ENCODE results near the gene ITGB3. TPM values are rescaled to one million over a fixed set of nuclear protein-coding genes. Genes with fewer than 3 reads are reported as not detected.
A peak's percentile ranks its signal among the peaks of the same experiment; 100 is the strongest.

The ITGB3 gene
- total and polyA plus RNA-seq, 9 of the 15 experiments (the other 6 are each of a cell fraction or from before 2014, with no cell fraction given), result 0.08 to 2.6 (median 0.62) TPM; not detected in 1

DNA sequence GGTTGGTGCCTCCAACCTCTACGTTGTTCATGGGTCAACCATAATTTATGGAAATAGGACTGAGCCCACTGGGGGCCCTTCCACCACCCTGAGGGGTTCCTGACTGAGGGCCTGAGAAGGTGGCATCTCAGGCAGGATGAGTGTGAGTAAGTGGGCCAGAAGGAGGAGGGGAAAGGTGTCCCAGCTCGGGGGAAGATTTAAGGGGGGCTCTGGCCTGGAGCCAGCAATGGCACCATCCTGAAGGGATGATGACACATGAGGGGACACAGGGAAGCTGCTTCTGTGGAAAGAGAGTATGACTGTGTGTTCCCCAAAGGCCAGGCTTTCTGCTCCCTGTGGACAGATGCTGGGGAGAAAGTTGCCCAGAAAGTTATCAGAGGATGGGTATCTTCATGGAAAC is 25.8 kb upstream of the ITGB3 start:
- no peaks in the 10 kb centered on the region for H3K27me3 ChIP-seq (ENCODE audit: control insufficient read depth in 2 of 2, insufficient read depth in 2 of 2, low read length in 2 of 2)
- TF ChIP-seq NFIC (IDR thresholded peaks at IDR 0.05), result peak; percentile 63
- TF ChIP-seq TEAD2 (tag; IDR thresholded peaks at IDR 0.05), result no peak
- H4K20me1 ChIP-seq (replicated peaks; ENCODE audit: control insufficient read depth, insufficient read depth, low read length), result no peaks in the 10 kb centered on the region
- in situ Hi-C loops (cut with MboI) (loop anchor here (10.0 kb wide), 1 partner anchor 387 kb away; no protein-coding TSS in a partner anchor), intact Hi-C loops (cut with micrococcal nuclease) (no loop called here)
- H3K4me3 ChIP-seq, result no peak overlapping the region
- peaks cover 10 to 29% of the 10 kb centered on the region in 2 experiments; a peak in 4 of 5 replicates for H3K4me1 ChIP-seq (replicated peaks in 1 of 2; ENCODE audit: control insufficient read depth in 2 of 2, insufficient read depth in 2 of 2, low read length in 2 of 2)
- DNase-seq (ENCODE audit: extremely low read depth in 1 of 4, low spot score in 3 of 4) (no peak), FAIRE-seq (no peak), ATAC-seq (no peak)
- peaks cover 17% of the 10 kb centered on the region for H3K36me3 ChIP-seq (ENCODE audit: control insufficient read depth, insufficient read depth, low read length)
- WGBS (ENCODE audit: insufficient coverage, low coverage, missing lambda C conversion rate), result 56% methylated on average over 2 of the region's 2 CpGs
- no peak overlapping the region for H3K9ac ChIP-seq (ENCODE audit: insufficient read depth in 1 of 2, low read depth in 2 of 2, low read length in 2 of 2)
- H3K4me2 ChIP-seq (ENCODE audit: insufficient read depth, low read length), result no peak overlapping the region
- ChIA-PET POLR2A (interaction anchor here (0.7 kb wide), 1 partner anchor 125 kb away, joined by 3 read pairs; no protein-coding TSS in a partner anchor), CTCF (ENCODE audit: low intra/inter-chr PET ratio) (no interaction called here)
- no peaks in the 10 kb centered on the region for H3K79me2 ChIP-seq (ENCODE audit: control insufficient read depth, insufficient read depth, low read length)
- H2AFZ ChIP-seq (ENCODE audit: low read depth, low read length), result no peak overlapping the region
- no peak overlapping the region for H3K27ac ChIP-seq (ENCODE audit: extremely low read depth, low read depth, low read length)
- peaks cover 20% of the 10 kb centered on the region for H3K9me3 ChIP-seq (replicated peaks; ENCODE audit: control insufficient read depth, insufficient read depth, low read depth, low read length)
- no peaks in the 10 kb centered on the region for H3K9me1 ChIP-seq (ENCODE audit: control insufficient read depth, insufficient read depth, low read length)
- no TSS peak for BruUV-seq (replicated peaks)

DNA sequence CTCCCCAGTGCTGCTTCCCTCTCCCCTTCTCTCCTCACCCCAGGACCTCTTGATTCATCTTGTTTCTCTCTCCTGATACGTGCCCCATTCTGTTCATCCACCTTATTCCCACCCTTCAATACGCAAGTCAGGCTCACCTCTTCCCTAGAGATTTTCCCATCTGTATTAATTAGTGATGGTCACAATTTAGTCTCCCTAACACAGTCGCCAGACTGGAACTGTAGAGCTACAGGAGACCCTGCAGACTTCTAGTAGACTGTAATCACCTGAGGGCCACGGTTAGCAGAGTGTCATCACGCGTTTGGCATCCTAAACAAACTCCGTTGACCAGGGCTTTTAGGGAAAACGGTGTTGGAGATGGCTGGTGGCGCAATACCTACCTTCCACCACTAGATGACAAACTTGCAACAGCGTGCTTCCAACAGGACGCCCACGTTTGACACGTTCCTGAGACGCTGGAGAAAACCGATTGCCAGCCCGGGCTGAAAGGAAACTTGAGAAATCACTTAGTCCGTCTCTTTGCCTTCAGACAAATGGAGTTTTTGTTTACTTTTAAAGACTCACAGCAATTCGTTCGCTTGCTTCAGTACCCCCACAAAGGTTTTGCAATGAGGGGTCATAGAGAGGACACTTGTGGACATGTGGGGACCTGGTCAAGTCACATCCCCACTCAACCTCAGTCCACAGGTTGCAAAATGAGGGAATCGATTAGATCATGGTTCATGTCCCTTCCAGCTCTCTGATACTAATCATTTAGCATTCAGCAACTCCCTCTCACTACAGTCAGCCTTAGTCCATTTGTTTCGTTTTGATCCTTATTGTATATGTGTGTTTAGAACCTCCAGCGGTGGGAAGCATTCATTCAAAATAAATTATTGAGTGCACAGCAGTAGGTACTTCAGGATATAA is 23.8 kb upstream of the ITGB3 start:
- Histone ChIP-seq H3K4me1 (replicated peaks in 1 of 2; ENCODE audit: control insufficient read depth in 2 of 2, insufficient read depth in 2 of 2, low read length in 2 of 2) (peaks cover 7 to 29% of the 10 kb centered on the region in 2 experiments; a peak in 3 of 5 replicates), H3K9me3 (replicated peaks; ENCODE audit: control insufficient read depth, insufficient read depth, low read depth, low read length) (0 out of 2 replicates have a peak, but pooled peaks cover under 1% of the 10 kb centered on the region), H3K79me2 (ENCODE audit: control insufficient read depth, insufficient read depth, low read length) (no peaks in the 10 kb centered on the region), H3K36me3 (ENCODE audit: control insufficient read depth, insufficient read depth, low read length) (0 out of 3 replicates have a peak, but pooled peaks cover 2% of the 10 kb centered on the region), H4K20me1 (replicated peaks; ENCODE audit: control insufficient read depth, insufficient read depth, low read length) (no peaks in the 10 kb centered on the region), H3K27ac (ENCODE audit: extremely low read depth, low read depth, low read length) (peak overlapping the region; percentile 35; the same call in 1 of the 3 replicates), H3K9me1 (ENCODE audit: control insufficient read depth, insufficient read depth, low read length) (no peaks in the 10 kb centered on the region), H3K4me3 (no peak overlapping the region), H3K4me2 (ENCODE audit: insufficient read depth, low read length) (peak overlapping the region; percentile 67), H3K9ac (ENCODE audit: insufficient read depth in 1 of 2, low read depth in 2 of 2, low read length in 2 of 2) (peak overlapping the region; percentile 27 to 47; a peak in 3 of 4 replicates), H3K27me3 (ENCODE audit: control insufficient read depth in 2 of 2, insufficient read depth in 2 of 2, low read length in 2 of 2) (no peaks in the 10 kb centered on the region), H2AFZ (ENCODE audit: low read depth, low read length) (peak overlapping the region; percentile 86)
- ATAC-seq (peak; percentile 93), DNase-seq (ENCODE audit: extremely low read depth in 1 of 4, low spot score in 3 of 4) (peak; percentile 81 to 94 (median 82)), FAIRE-seq (peak; percentile 94)
- ChIA-PET CTCF (ENCODE audit: low intra/inter-chr PET ratio) (interaction anchor here (0.6 to 3.7 kb wide), 4 partner anchors 60 to 386 kb away, joined by 3 to 58 read pairs (median 8); no protein-coding TSS in a partner anchor), POLR2A (interaction anchor here (0.6 to 1.3 kb wide), 5 partner anchors 11 to 82 kb away, joined by 3 to 5 read pairs (median 3); no protein-coding TSS in a partner anchor)
- no TSS peak for BruUV-seq (replicated peaks)
- in situ Hi-C loops (cut with MboI), result loop anchor here (5.0 to 10.0 kb wide), 2 partner anchors 83 to 385 kb away; no protein-coding TSS in a partner anchor
- WGBS (ENCODE audit: insufficient coverage, low coverage, missing lambda C conversion rate), result 8% methylated on average over 22 of the region's 22 CpGs
- intact Hi-C loops (cut with micrococcal nuclease), result loop anchor here (1.0 to 2.0 kb wide), 3 partner anchors 59 to 385 kb away; no protein-coding TSS in a partner anchor
- peak in 1 of 2 experiments; percentile 78; a peak in 1 of 3 replicates for TF ChIP-seq CBX3 (IDR thresholded peaks at IDR 0.05; ENCODE audit: borderline replicate concordance in 1 of 2, low read length in 2 of 2)
- TF ChIP-seq CREM (IDR thresholded peaks at IDR 0.05; ENCODE audit: low read depth), result peak; percentile 78
- peak; percentile 87 for TF ChIP-seq XRCC5 (IDR thresholded peaks at IDR 0.05; ENCODE audit: low read depth, low read length)
- TF ChIP-seq, protein P1, sequence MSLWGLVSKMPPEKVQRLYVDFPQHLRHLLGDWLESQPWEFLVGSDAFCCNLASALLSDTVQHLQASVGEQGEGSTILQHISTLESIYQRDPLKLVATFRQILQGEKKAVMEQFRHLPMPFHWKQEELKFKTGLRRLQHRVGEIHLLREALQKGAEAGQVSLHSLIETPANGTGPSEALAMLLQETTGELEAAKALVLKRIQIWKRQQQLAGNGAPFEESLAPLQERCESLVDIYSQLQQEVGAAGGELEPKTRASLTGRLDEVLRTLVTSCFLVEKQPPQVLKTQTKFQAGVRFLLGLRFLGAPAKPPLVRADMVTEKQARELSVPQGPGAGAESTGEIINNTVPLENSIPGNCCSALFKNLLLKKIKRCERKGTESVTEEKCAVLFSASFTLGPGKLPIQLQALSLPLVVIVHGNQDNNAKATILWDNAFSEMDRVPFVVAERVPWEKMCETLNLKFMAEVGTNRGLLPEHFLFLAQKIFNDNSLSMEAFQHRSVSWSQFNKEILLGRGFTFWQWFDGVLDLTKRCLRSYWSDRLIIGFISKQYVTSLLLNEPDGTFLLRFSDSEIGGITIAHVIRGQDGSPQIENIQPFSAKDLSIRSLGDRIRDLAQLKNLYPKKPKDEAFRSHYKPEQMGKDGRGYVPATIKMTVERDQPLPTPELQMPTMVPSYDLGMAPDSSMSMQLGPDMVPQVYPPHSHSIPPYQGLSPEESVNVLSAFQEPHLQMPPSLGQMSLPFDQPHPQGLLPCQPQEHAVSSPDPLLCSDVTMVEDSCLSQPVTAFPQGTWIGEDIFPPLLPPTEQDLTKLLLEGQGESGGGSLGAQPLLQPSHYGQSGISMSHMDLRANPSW (CRISPR knock-in tag; IDR thresholded peaks at IDR 0.05), result no peak
- TF ChIP-seq ATF7 (IDR thresholded peaks at IDR 0.05), result peak; percentile 72
- TF ChIP-seq ZNF239 (CRISPR knock-in tag; IDR thresholded peaks at IDR 0.05), result no peak
- TF ChIP-seq MAZ (CRISPR knock-in tag; conservative IDR thresholded peaks at IDR 0.05 in 1 of 2, IDR thresholded peaks at IDR 0.05 in 1 of 2), result peak; percentile 33 to 64; a peak in 3 of 4 replicates
- TF ChIP-seq NRF1 (conservative IDR thresholded peaks at IDR 0.05 in 1 of 2, IDR thresholded peaks at IDR 0.05 in 1 of 2), result 0 out of 4 replicates have a peak, but pooled peaks of 1 of the 2 experiments have one; percentile 23
- no peak for TF ChIP-seq HDAC1 (IDR thresholded peaks at IDR 0.05)
